ENCODE measurements around the gene SATB1.

The SATB1 gene

GRCh38 chr3:18443665-18444594, 18.8 kb upstream of the SATB1 start:
- peak overlapping the region; percentile 18 for H3K9ac ChIP-seq (ENCODE audit: low read depth, low read length)
- H3K36me3 ChIP-seq (ENCODE audit: control insufficient read depth, insufficient read depth, low read length): no peaks in the 10 kb centered on the region
- peaks cover 7% of the 10 kb centered on the region for H3K4me1 ChIP-seq (ENCODE audit: control insufficient read depth, insufficient read depth, low read length)
- peaks cover 28% of the 10 kb centered on the region for H3K27me3 ChIP-seq (ENCODE audit: control insufficient read depth, insufficient read depth, low read length)
- H3K4me3 ChIP-seq (ENCODE audit: low read depth, low read length): peak overlapping the region; percentile 83
- no peaks in the 10 kb centered on the region for H3K9me3 ChIP-seq (ENCODE audit: control insufficient read depth, insufficient read depth, low read length)

GRCh38 chr3:18442756-18443664, 17.9 kb upstream of the SATB1 start:
- H3K9me3 ChIP-seq (ENCODE audit: control insufficient read depth, insufficient read depth, low read length): no peaks in the 10 kb centered on the region
- peak overlapping the region; percentile 83 for H3K4me3 ChIP-seq (ENCODE audit: low read depth, low read length)
- no peaks in the 10 kb centered on the region for H3K36me3 ChIP-seq (ENCODE audit: control insufficient read depth, insufficient read depth, low read length)
- no peak overlapping the region for H3K9ac ChIP-seq (ENCODE audit: low read depth, low read length)
- peaks cover 28% of the 10 kb centered on the region for H3K27me3 ChIP-seq (ENCODE audit: control insufficient read depth, insufficient read depth, low read length)
- H3K4me1 ChIP-seq (ENCODE audit: control insufficient read depth, insufficient read depth, low read length): peaks cover 7% of the 10 kb centered on the region

GRCh38 chr3:18441551-18441950, 16.4 kb upstream of the SATB1 start:
- Histone ChIP-seq H3K36me3 (ENCODE audit: control insufficient read depth, insufficient read depth, low read length) (no peaks in the 10 kb centered on the region), H3K4me1 (ENCODE audit: control insufficient read depth, insufficient read depth, low read length) (peaks cover 7% of the 10 kb centered on the region), H3K4me3 (ENCODE audit: low read depth, low read length) (no peak overlapping the region), H3K9me3 (ENCODE audit: control insufficient read depth, insufficient read depth, low read length) (no peaks in the 10 kb centered on the region), H3K27me3 (ENCODE audit: control insufficient read depth, insufficient read depth, low read length) (peaks cover 28% of the 10 kb centered on the region), H3K9ac (ENCODE audit: low read depth, low read length) (no peak overlapping the region)

- no peaks in the 10 kb centered on the region for H3K36me3 ChIP-seq (ENCODE audit: control insufficient read depth, insufficient read depth, low read length)
- no peak overlapping the region for H3K4me3 ChIP-seq (ENCODE audit: low read depth, low read length)
- H3K9ac ChIP-seq (ENCODE audit: low read depth, low read length): no peak overlapping the region
- H3K9me3 ChIP-seq (ENCODE audit: control insufficient read depth, insufficient read depth, low read length): no peaks in the 10 kb centered on the region
- H3K4me1 ChIP-seq (ENCODE audit: control insufficient read depth, insufficient read depth, low read length): peaks cover 12% of the 10 kb centered on the region
- H3K27me3 ChIP-seq (ENCODE audit: control insufficient read depth, insufficient read depth, low read length): peaks cover 24% of the 10 kb centered on the region
Observed at GRCh38 chr3:18440066-18440722, 15.1 kb upstream of the SATB1 start.

- no peak overlapping the region for H3K4me3 ChIP-seq (ENCODE audit: low read depth, low read length)
- no peaks in the 10 kb centered on the region for H3K36me3 ChIP-seq (ENCODE audit: control insufficient read depth, insufficient read depth, low read length)
- no peak overlapping the region for H3K9ac ChIP-seq (ENCODE audit: low read depth, low read length)
- peaks cover 12% of the 10 kb centered on the region for H3K4me1 ChIP-seq (ENCODE audit: control insufficient read depth, insufficient read depth, low read length)
- peaks cover 24% of the 10 kb centered on the region for H3K27me3 ChIP-seq (ENCODE audit: control insufficient read depth, insufficient read depth, low read length)
- H3K9me3 ChIP-seq (ENCODE audit: control insufficient read depth, insufficient read depth, low read length): no peaks in the 10 kb centered on the region
Observed at GRCh38 chr3:18439281-18439680, 14.1 kb upstream of the SATB1 start.

- H3K9me3 ChIP-seq (ENCODE audit: control insufficient read depth, insufficient read depth, low read length): no peaks in the 10 kb centered on the region
- peaks cover 17% of the 10 kb centered on the region for H3K27me3 ChIP-seq (ENCODE audit: control insufficient read depth, insufficient read depth, low read length)
- H3K4me3 ChIP-seq (ENCODE audit: low read depth, low read length): no peak overlapping the region
- H3K9ac ChIP-seq (ENCODE audit: low read depth, low read length): no peak overlapping the region
- H3K4me1 ChIP-seq (ENCODE audit: control insufficient read depth, insufficient read depth, low read length): peaks cover 12% of the 10 kb centered on the region
- H3K36me3 ChIP-seq (ENCODE audit: control insufficient read depth, insufficient read depth, low read length): no peaks in the 10 kb centered on the region
Observed at GRCh38 chr3:18438586-18438985, 13.4 kb upstream of the SATB1 start.

GRCh38 chr3:18436213-18436612, 11.1 kb upstream of the SATB1 start:
- no peaks in the 10 kb centered on the region for H3K27me3 ChIP-seq (ENCODE audit: control insufficient read depth, insufficient read depth, low read length)
- H3K9ac ChIP-seq (ENCODE audit: low read depth, low read length): no peak overlapping the region
- H3K36me3 ChIP-seq (ENCODE audit: control insufficient read depth, insufficient read depth, low read length): no peaks in the 10 kb centered on the region
- no peak overlapping the region for H3K4me3 ChIP-seq (ENCODE audit: low read depth, low read length)
- no peaks in the 10 kb centered on the region for H3K9me3 ChIP-seq (ENCODE audit: control insufficient read depth, insufficient read depth, low read length)
- peaks cover 5% of the 10 kb centered on the region for H3K4me1 ChIP-seq (ENCODE audit: control insufficient read depth, insufficient read depth, low read length)

GRCh38 chr3:18434711-18435110, 9.6 kb upstream of the SATB1 start:
- peaks cover 5% of the 10 kb centered on the region for H3K4me1 ChIP-seq (ENCODE audit: control insufficient read depth, insufficient read depth, low read length)
- no peak overlapping the region for H3K9ac ChIP-seq (ENCODE audit: low read depth, low read length)
- no peak overlapping the region for H3K4me3 ChIP-seq (ENCODE audit: low read depth, low read length)
- H3K36me3 ChIP-seq (ENCODE audit: control insufficient read depth, insufficient read depth, low read length): no peaks in the 10 kb centered on the region
- H3K9me3 ChIP-seq (ENCODE audit: control insufficient read depth, insufficient read depth, low read length): no peaks in the 10 kb centered on the region
- no peaks in the 10 kb centered on the region for H3K27me3 ChIP-seq (ENCODE audit: control insufficient read depth, insufficient read depth, low read length)

GRCh38 chr3:18432752-18433151, 7.6 kb upstream of the SATB1 start:
- Histone ChIP-seq H3K4me1 (ENCODE audit: control insufficient read depth, insufficient read depth, low read length) (peaks cover 5% of the 10 kb centered on the region), H3K36me3 (ENCODE audit: control insufficient read depth, insufficient read depth, low read length) (no peaks in the 10 kb centered on the region), H3K4me3 (ENCODE audit: low read depth, low read length) (no peak overlapping the region), H3K9ac (ENCODE audit: low read depth, low read length) (no peak overlapping the region), H3K9me3 (ENCODE audit: control insufficient read depth, insufficient read depth, low read length) (no peaks in the 10 kb centered on the region), H3K27me3 (ENCODE audit: control insufficient read depth, insufficient read depth, low read length) (no peaks in the 10 kb centered on the region)

GRCh38 chr3:18431266-18431665, 6.1 kb upstream of the SATB1 start:
- H3K36me3 ChIP-seq (ENCODE audit: control insufficient read depth, insufficient read depth, low read length): no peaks in the 10 kb centered on the region
- no peaks in the 10 kb centered on the region for H3K9me3 ChIP-seq (ENCODE audit: control insufficient read depth, insufficient read depth, low read length)
- peaks cover 3% of the 10 kb centered on the region for H3K27me3 ChIP-seq (ENCODE audit: control insufficient read depth, insufficient read depth, low read length)
- no peak overlapping the region for H3K4me3 ChIP-seq (ENCODE audit: low read depth, low read length)
- H3K9ac ChIP-seq (ENCODE audit: low read depth, low read length): no peak overlapping the region
- peaks cover 5% of the 10 kb centered on the region for H3K4me1 ChIP-seq (ENCODE audit: control insufficient read depth, insufficient read depth, low read length)

GRCh38 chr3:18428991-18429745, 4.0 kb upstream of the SATB1 start:
- H3K4me1 ChIP-seq (ENCODE audit: control insufficient read depth, insufficient read depth, low read length): no peaks in the 10 kb centered on the region
- peaks cover 3% of the 10 kb centered on the region for H3K27me3 ChIP-seq (ENCODE audit: control insufficient read depth, insufficient read depth, low read length)
- H3K9me3 ChIP-seq (ENCODE audit: control insufficient read depth, insufficient read depth, low read length): no peaks in the 10 kb centered on the region
- no peak overlapping the region for H3K9ac ChIP-seq (ENCODE audit: low read depth, low read length)
- no peaks in the 10 kb centered on the region for H3K36me3 ChIP-seq (ENCODE audit: control insufficient read depth, insufficient read depth, low read length)
- H3K4me3 ChIP-seq (ENCODE audit: low read depth, low read length): no peak overlapping the region
